Measurements from ENCODE around the gene LRTM2.

DNA sequence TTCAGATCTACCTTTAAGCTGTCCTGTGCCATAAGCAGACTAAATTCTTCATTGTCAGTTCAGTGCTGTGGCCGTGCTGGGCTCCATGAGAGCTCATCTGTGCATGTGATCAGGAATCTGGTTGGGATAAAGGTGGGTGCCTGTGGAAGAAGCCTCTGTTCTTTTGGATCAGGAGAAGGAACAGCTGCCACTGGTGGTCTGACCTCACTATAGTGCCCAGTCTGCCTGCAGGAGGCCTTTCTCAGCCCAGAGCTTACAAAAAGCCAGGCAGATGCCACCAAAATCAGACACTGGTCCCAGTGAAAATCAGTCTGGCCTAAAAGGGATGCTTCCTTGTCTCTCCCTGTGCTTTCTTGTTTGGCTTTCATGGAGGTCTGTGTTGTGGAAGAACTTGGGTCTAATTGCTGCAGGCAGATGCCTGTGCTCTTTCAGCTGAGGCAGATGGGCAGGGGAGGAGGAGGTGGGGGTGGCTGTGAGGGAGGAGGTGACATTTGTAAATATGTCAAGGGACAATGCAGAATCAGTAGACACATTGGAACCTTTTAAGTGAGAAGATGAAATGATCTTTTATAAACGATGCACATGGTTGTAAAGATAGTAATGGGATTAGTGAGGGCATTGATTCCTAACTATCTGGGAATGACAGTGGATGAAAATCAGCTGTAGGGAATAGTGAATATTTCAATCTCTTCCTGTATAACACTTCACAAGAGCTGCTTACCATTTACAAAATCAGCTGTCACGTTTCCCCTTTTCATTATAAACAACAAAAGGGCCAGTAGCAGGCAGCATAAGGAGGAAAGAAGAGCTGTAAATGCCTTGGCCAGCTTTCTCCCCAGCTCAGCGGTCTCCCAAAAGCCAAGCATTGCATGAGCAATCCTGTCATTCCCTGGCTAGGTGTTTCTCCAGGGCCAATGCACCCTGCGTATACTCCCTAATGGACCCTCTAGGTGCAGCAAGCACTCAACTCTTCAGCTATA lies 53.5 kb downstream of the LRTM2 start:
- TF ChIP-seq ZNF155 (tag by site-specific recombination; IDR thresholded peaks at IDR 0.05), result no peak
- TF ChIP-seq, protein P1, sequence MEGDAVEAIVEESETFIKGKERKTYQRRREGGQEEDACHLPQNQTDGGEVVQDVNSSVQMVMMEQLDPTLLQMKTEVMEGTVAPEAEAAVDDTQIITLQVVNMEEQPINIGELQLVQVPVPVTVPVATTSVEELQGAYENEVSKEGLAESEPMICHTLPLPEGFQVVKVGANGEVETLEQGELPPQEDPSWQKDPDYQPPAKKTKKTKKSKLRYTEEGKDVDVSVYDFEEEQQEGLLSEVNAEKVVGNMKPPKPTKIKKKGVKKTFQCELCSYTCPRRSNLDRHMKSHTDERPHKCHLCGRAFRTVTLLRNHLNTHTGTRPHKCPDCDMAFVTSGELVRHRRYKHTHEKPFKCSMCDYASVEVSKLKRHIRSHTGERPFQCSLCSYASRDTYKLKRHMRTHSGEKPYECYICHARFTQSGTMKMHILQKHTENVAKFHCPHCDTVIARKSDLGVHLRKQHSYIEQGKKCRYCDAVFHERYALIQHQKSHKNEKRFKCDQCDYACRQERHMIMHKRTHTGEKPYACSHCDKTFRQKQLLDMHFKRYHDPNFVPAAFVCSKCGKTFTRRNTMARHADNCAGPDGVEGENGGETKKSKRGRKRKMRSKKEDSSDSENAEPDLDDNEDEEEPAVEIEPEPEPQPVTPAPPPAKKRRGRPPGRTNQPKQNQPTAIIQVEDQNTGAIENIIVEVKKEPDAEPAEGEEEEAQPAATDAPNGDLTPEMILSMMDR (tag by site-specific recombination; IDR thresholded peaks at IDR 0.05), result no peak
- TF ChIP-seq, protein P2, sequence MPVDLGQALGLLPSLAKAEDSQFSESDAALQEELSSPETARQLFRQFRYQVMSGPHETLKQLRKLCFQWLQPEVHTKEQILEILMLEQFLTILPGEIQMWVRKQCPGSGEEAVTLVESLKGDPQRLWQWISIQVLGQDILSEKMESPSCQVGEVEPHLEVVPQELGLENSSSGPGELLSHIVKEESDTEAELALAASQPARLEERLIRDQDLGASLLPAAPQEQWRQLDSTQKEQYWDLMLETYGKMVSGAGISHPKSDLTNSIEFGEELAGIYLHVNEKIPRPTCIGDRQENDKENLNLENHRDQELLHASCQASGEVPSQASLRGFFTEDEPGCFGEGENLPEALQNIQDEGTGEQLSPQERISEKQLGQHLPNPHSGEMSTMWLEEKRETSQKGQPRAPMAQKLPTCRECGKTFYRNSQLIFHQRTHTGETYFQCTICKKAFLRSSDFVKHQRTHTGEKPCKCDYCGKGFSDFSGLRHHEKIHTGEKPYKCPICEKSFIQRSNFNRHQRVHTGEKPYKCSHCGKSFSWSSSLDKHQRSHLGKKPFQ (tag by site-specific recombination; IDR thresholded peaks at IDR 0.05), result no peak
